ENCODE results near the gene SEMA3E.

Gene SEMA3E

DNA sequence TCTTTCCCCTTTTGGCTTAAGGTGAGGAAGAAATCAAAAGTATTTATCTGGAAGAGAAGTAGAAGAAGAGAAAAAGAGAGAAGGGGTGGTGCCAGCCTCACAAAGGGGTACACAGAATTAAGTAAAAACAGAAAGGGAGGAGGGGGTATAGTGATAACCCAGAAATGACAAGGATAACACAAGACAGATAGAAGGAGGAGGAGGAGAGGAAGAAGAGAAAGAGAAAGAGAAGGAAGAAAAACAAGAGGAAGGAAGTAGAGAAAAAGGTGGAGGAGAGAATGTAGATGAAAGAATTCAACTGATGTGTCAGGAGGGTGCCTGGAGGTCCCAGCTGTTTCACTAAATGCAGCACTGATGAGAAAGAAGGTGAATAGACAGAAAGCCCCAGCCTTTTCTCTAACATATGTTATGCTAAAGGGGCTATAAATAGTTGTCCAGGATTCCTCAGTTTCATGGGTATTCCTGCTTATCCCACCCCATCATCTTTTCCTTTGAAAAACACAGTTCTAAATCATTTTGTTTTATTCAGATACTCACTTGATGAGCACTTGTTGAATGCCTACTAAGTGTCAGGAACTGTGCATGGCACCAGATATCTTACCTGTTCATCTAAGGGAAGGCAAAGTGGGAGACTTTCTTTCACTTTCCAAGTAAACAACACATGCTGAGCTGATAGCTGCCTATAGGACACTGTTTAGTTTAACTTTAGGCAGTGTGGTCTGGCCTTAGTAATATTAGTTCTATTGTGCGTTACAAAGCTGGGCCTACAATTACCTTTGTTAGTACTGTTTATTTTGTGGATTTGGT lies 8.0 kb downstream of the SEMA3E start:
- DNase-seq: no peak

DNA sequence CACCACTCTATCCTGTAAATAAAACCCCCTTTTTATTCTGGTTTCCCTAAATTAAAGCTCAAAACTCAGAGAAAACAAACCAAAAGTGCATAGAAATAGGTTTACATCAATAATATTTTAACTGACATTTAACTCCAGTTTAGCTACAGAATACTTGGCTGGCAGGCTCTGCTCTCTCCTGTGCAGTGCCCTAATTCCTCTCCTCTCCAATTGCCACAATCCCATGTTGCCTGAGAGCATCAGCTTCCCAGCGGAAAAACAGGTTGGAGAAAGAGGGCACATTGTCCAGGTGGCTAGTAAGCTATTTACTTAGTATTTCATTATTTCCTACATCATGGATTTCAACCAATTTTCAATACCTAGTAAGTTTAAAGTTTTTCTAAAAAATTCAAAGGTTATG lies 8.7 kb downstream of the SEMA3E start:
- DNase-seq: no peak

DNA sequence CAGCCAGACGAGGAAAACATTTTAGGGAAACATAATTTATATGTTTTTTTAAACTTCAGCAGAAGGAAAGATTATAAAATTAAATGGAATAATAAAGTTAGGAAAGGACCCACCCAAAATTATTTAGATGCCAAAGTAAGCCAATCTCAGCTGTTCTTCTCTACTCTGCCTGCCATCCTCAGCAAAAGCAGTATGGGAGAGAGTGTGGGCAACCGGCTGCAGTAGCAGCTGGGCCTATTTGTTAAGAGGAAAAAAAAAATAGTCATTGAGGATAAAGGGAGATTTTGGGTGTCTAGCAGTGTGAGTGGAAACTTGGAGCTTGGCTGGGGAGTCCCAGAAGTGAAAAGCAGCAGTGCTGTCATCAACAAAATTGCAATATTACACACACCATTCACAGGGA lies 15.4 kb downstream of the SEMA3E start:
- DNase-seq: no peak

DNA sequence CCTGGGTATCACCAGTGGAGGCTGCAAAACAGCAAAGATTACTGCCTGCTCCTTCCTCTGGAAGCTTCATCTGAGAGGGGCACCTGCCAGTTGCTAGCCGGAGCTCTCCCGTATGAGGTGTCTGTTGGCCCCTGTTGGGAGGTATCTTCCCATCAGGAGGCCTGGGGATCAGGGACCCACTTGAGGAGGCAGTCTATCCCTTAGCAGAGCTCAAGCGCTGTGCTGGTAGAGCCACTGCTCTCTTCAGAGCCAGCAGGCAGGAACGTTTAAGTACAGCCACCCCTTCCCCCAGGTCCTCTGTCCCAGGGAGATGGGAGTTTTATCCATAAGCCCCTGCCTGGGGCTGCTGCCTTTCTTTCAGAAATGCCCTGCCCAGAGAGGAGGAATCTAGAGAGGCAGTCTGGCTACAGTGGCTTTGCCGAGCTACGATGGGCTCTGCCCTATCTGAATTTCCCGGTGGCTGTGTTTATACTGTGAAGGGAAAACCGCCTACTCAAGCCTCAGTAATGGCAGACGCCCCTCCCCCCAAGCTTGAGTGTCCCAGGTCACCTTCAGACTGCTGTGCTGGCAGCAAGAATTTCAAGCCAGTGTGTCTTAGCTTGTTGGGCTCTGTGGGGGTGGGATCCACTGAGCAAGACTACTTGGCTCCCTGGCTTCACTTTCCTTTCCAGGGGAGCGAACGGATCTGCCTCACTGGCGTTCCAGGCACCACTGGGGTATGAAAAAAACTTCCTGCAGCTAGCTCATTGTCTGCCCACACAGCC lies 19.6 kb downstream of the SEMA3E start:
- DNase-seq: no peak

DNA sequence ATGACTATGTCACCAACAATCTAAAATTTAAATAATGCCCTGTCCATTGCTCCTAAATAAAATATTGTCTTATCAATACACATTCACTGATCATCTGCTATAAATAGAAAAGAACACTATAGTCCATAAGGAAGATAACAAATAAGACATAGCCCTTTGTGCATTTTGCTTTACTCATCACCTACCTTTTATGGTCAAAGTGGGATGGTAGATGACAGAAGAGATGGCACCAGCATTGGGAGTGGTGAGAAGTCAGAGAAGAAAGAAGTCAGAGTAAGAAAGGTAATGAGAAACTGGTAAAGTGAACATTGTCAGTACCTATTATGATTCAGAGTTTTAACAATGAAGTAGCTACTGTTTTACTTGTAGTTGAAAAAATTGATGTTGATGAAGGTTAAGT lies 31.1 kb downstream of the SEMA3E start:
- peak in 1 of 5 experiments; percentile 1 for DNase-seq

DNA sequence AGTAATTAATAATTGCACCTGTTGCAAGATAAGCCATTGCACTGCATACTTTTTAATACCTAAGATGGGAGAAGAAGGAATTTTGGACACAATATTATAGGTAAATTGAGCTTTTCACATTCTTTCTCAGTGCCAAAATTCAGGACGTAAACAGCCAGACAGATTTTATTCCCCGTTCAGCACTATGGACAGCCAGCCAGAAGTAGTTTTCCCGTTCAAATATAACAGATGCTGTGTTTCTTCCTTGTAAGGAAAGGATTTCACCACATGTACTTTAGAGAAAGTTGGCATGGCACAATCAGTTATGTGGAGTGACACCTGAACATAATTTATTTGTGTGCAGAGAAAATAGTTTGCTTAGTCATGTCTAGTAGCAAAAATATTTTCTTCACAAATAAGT lies 34.8 kb downstream of the SEMA3E start:
- DNase-seq: no peak

DNA sequence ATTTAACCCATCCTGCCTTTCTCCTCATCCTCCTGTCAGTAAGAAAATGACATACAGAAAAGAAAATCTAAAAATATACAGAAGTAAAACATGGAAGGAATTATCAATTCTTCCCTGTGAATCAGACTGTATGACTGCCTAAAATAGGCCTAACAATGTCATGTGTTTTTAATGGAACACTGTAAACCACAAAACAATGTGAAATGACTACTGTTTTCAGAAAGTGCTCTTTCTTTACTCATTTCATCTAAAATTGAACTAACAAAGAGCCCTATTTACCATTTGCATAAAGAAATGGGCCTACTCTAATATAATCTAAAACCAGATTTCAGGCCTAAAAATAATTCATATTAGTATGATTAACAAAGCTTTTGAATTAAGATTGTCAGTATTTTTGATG lies 35.7 kb downstream of the SEMA3E start:
- DNase-seq: no peak

DNA sequence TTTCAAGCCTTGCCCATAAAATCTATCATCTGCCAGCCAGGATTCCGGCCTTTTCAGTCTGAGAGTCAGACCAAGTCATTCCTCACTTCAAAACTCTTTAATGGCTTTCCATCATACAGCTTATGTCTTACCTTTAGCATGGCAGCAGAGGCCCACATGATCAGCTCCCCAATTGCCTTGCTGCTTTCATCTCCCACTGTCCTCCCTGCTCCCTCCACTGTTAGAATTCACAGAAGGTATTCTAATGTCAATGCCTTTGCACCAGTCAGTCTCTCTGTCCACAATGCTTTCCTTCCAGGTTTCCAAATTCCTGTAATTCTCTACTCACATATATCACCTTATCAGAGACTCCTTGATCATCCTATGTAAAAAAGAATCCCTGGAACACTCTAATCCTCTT lies 37.2 kb downstream of the SEMA3E start:
- no peak for DNase-seq

DNA sequence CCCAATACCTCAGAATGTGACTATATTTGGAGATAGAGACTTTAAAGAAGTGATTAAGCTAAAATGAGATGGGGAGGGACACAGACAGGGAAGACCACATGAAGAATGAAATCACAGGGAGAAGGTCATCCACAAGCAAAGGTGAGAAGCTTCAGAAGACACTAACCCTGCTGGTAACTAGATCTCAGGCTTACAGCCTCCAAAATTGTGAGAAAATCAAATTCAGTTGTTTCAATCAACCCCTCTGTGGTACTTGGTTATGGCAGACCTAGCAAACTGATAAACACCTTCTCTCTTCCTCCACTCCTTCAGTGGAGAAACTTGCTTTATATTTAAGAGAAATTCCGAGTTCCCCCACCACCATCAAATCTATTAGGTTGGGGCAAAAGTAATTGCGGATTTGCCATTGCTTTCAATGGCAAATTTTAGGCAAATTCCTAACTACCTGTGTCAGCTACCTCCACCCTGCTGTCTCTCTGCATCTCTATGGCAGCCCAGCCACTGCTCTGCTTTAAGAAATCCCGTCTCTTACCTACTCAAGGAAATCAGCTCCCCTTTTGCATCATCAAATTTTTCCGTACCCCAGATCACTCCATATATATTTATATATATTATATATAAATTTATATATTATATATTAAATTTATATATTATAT lies 38.2 kb downstream of the SEMA3E start:
- no peak for DNase-seq

DNA sequence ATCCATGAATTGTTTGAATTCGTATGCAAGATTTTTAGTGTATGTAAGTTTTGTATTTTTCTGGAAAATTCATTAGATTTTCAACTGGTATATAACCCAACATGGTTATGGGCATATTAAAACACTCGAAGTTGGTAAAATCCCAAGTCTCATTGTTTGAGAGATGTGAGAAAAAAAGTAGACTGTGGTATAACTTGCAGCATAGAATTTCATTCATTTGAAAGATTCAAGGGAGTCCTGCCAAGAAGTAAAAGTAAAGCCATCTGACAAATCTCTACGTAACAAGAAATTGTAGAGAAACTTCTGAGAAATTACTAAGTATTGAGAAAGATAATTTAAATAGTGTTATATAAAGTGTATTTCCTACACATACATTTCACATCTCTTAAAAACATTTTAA lies 40.2 kb downstream of the SEMA3E start:
- DNase-seq: no peak

DNA sequence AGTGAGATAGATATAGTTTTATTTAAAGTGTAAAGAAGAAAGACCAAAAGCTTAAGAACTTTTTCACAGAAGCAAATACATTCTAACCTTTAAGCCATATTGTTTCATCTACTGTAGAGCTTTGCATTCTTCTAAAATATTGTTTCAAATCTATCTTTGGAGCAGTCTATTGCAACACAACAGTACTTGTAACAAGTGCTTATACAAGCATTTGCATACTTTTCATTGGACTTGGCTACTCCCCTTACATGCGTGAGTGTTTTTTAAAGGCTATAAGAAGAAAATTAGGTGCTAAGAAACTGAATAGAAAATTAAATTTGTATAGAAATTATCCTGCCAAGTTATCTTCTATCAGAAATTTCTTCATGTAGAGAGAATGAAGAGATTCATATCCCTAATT lies 45.3 kb downstream of the SEMA3E start:
- no peak for DNase-seq

DNA sequence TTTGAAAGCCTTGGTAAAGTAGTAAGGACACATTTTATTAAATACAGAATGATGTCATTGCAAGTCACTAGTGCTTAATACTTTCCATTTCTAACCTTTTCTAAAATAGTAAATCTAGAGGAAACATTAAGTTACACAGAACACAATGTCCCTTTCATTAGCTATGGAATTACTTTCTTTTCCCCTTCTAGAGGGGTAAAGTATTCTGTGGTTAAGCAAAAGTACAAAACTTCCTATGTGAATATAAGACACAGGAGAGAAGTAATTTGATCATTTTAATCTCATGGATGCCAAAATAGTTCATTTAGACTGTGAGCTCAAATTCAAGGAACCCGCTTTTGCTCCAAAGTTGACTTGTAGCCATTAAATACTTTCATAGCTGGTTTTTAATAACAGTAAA lies 49.8 kb downstream of the SEMA3E start:
- no peak for DNase-seq

DNA sequence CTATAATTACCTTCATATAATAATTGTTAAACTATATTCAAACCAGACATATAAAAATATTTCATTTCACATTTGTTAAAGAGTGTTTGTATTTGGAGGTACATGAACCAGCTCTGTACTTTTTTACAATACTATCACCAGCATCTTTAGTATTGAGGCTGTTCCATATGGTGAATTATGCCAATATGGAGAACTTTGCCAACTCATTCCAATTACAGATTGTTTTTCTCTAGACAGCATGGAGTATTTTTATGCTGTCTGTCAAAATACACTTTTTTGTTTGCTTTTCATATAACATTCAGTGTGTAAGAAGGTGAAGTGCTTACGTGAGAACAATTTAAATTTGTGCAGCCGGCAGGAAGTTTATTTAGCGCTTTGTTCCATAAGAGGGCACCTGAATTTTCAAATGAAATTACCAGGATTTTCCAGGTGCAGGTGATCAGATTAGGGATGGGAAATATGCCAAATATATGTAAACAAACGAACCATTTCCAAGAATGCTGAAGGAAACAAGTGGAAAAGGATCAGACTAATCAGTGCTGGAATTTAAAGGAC lies 54.9 kb downstream of the SEMA3E start:
- no peak for DNase-seq

DNA sequence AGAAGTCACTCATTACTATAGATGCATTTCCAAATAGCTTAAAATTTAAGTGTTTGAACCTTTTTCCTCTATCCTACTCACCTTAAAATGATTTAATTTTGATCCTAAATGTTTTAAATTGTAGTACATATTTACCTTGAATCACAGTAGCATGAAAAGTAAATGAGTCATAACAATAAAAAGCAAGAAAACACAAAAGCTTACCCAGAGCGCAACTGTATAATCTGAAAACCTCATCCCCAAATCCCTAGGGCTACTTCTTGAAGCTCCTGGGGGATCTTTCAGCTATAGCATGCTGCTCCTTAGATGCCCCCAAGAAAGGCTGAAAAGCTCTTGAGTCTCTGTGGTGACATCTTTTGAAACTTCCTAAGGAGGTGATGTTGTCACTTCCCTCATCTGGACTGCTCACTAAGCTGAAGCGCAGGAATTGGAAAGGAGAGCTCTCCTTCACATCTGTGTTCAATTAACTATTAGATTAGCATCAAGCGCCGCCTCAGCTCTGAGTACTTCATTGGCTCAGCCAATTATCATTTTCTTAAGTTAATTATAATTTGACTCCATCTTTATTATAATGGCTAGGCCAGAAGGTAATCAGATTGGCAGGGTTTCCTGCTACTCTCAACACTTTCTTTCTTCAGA lies 60.2 kb downstream of the SEMA3E start:
- DNase-seq: no peak

DNA sequence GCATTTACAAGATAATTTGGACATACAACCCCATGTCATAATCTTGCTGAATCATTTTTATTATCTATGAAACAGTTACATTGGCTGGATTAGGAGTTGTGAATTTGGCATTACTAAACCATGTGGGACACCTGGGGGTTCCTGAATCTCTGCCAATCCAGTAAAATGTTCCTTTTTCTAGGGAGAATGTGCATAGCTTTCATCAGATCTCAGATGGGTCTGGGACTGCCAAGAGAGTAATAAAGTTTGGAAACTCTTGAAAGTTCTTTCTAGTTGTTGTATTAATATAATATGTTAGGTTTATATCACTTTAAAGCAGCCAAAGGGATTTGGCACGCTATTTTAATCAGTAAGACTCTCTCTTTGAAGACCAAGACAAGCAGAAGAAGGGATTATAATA lies 62.7 kb downstream of the SEMA3E start:
- DNase-seq: no peak

DNA sequence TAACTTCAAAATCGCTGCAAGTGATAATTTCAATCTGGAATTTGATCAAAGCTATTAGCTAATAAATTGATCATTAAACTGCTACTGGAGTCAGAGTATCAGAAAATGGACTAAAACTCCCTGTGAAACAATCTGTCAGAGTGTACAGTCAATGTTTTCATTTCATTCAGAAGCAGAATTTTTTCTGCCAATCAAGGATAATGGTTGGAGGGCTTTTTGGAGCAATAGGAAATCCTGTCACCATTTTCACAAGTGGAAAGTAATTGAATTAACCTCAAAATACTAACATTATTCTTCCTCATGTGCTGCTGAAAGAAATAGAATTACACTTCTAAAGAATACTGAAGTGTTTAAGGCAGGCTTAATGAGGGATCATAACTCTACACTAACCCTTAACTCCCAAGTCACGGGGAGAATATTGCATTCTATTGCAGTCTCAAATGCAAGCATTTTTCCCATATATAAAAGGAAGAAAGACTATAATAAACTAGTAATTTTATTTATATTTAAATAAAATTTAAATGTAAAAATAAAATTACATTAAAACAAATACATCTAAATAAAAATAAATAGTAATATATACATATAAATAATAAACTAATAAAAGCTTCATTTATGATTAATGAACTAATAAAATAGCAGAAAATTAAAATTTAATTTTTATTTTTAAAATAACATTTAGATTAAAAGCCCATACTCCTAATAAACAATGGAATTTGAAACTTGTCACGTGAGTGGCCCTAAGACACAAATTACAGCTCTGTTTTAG lies 67.1 kb downstream of the SEMA3E start:
- no peak for DNase-seq

DNA sequence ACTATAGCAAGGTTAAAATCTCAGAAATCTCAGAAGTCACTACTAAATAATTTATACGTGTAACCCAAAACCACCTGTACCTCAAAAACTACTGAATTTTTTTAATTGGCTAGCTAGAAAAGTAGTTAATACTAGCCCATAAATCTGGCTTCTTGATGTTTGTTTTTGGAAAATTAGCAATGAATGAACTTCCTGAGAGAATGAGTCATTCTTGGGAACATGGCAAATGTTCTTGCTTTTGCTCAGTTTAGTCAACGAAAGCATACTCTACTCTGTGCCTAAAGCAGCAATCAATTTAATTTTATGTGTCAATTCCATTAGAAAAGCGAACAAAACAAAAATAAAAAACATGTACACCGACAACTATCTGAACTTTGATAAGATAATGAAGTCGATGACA lies 69.2 kb downstream of the SEMA3E start:
- no peak for DNase-seq

DNA sequence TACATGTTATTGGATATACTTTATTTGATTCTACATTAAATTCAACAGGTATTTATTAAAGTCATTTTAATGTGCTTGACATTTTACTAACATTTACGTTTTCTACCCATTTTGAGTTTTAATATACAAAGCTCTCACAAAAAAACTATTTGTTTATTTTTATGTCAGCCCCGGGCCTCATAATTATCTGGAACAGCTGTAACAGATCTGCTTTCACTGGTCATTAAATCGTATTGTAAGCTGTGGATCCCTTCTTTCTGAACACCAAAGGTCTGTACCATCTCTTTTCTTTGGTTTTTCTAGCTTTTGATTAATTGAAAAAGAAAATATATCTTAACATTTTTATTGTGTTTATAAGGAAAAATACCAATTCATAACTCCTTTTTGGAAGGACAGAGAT lies 73.5 kb downstream of the SEMA3E start:
- no peak for DNase-seq

DNA sequence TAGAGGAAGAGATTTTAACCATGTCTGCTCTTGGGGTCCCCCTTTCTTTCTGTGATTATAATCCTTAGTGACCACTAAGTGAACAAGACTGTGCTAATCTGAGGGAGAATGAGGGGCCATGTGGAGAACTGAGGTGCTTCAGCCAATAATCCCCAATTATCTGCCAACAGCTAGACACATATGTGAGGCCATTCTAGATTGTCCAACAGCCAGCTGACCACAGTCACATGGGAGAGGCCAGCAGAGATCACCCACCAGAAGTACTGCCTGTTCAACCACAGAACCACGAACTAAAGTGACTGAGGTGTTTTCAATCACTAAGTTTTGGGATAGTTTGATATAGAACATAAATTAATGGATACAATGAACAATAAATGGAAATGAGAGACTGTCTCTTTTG lies 74.3 kb downstream of the SEMA3E start:
- DNase-seq: no peak

DNA sequence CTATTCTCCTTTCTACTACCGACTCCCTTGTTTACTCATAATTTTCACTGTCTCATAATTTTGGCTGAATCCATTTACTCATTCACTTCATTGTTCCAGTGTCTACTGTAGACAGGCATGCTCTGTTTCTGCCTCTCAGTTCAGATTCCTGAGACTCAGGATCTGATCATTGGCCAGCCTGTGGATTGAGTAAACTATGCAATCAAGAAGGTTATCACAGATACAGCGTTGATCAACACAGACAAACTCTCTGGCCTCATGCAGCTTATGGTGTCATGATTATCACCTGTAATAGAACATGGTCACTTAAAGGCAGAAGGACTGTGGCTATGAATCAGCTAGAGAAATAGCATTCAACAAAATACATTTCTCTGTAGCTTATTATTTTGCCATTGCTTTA lies 86.0 kb downstream of the SEMA3E start:
- DNase-seq: no peak

DNA sequence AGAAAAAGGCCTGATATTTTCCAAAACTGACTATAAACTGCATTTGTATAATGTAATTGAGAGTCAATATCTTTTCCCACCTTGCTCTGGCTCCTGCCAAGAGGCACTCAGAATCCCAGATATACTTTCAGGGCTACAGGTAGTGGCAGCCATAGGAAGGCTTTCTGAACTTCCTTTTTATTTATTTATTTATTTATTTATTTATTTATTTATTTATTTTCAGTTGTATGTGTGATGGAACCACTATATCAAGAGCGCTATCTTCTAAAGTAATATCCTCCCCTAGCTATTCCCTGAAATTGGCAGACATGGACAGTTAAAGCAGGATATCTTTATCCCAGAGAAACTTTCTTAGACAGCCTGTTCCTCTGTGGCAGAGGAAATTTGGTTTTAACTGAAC lies 86.7 kb downstream of the SEMA3E start:
- no peak for DNase-seq

DNA sequence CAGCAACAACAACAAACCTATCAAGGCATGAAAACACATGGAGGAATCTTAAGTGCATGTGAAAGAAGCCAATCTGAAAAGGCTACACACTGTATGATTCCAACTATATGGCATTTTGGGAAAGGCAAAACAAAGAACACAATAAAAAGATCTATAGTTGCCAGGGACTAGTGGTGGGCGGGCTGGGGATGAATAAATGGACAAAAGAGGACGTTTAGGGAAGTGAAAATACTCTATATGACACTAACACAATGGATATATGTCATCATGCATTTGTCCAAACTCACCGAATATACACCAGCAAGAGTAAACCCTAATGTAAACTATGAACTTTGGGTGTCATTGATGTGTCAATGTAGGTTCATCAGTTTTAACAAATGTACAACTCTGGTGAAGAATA lies 89.1 kb downstream of the SEMA3E start:
- no peak for DNase-seq
